ENCODE results near the gene IFITM2.

IFITM2 gene

GRCh38 chr11:307766-308708, at the start of gene IFITM2:
Gene IFITM2 (plus strand): TSS chr11:307816. CDS start chr11:308193, 377 bp downstream.
- DNase-seq, result peak; percentile 75

- DNase-seq, result no peak
Observed at GRCh38 chr11:259413-259812, 48.2 kb upstream of the IFITM2 start.

- DNase-seq, result no peak
Observed at GRCh38 chr11:261624-262023, 46.0 kb upstream of the IFITM2 start.

GRCh38 chr11:266676-267439, 40.8 kb upstream of the IFITM2 start:
- peak; percentile 73 for DNase-seq

GRCh38 chr11:267491-267994, 40.1 kb upstream of the IFITM2 start:
- peak; percentile 84 for DNase-seq

- peak; percentile 74 for DNase-seq
Observed at GRCh38 chr11:268716-269145, 38.9 kb upstream of the IFITM2 start.

GRCh38 chr11:269146-269890, 38.3 kb upstream of the IFITM2 start:
- peak; percentile 67 for DNase-seq

- no peak for DNase-seq
Observed at GRCh38 chr11:270451-271318, 36.9 kb upstream of the IFITM2 start.

GRCh38 chr11:271319-271715, 36.3 kb upstream of the IFITM2 start:
- no peak for DNase-seq

GRCh38 chr11:272195-272930, 35.3 kb upstream of the IFITM2 start:
- DNase-seq, result no peak

GRCh38 chr11:272931-273198, 34.8 kb upstream of the IFITM2 start:
- DNase-seq, result no peak

GRCh38 chr11:276219-276618, 31.4 kb upstream of the IFITM2 start:
- DNase-seq, result no peak

- no peak for DNase-seq
Observed at GRCh38 chr11:278001-278951, 29.3 kb upstream of the IFITM2 start, which contains the start of gene NLRP6. Gene NLRP6 (plus strand): TSS chr11:278407. CDS start chr11:278570, 163 bp downstream.

- peak; percentile 61 for DNase-seq
Observed at GRCh38 chr11:279040-279965, 28.3 kb upstream of the IFITM2 start.

- DNase-seq, result peak; percentile 74
Observed at GRCh38 chr11:279966-280705, 27.5 kb upstream of the IFITM2 start.

- DNase-seq, result peak; percentile 73
Observed at GRCh38 chr11:280706-281485, 26.7 kb upstream of the IFITM2 start.

GRCh38 chr11:281486-282161, 26.0 kb upstream of the IFITM2 start:
- DNase-seq, result no peak
